ENCODE data around the gene MARCHF4.

Gene MARCHF4

DNA sequence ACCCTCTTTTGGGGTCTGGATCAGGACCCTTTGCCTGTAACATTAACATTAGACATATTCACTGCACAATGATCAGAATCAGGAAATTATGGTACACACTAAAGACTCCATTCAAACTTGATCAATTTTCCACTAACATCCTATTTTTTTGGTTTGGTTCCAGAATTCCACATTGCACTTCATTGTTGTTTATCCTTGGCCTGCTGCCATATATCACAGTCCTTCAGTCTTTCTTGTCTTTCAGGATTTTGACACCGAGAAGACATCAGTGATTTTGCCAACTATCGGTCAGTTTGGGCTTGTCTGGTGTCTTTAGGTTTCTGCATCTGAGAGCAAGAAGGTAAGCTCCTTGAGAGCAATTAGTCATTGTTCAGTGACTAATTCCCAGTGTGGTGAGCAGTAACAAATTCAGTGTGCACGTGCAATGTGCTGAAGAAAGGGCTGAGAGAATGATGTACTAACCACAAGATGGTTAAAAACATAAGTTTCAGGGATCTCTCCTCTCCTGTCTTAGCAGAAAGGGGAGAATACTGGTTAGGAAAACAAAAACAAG lies 23.5 kb downstream of the MARCHF4 start:
- DNase-seq = no peak

DNA sequence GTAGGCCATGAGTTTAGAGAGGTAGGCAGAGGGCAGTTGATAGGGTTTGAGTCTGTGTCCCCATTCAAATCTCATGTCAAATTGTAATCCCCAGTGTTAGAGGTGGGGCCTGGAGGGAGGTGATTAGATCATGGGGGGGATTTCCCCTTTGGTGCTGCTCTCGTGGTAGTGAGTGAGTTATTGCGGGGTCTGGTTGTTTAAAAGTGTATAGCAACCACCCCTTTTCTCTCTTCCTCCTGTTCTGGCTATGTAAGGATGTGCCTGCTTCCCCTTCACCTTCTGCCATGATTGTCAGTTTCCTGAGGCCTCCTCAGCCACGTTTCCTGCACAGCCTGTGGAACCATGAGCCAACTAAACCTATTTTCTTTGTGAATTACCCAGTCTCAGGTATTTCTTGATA lies 25.5 kb downstream of the MARCHF4 start:
- DNase-seq = no peak

DNA sequence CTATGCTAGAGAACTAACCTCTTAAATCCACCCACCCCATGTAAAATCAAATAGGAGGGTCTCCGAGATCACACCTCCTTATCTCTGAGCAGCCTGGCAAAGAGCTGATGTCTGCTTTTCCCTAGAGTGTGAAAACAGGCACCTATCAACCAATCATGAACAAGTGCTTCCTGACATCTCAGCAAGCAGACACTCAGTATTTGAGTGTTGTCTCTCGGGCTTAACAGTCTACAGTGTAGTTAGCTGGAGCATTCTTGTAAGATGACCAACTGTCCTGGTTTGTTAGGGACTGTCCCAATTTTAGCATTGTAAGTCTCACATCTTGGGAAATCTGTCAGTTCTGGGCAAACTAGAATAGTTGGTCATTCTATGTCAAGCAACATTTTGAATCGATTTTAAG lies 26.4 kb downstream of the MARCHF4 start:
- DNase-seq = no peak

DNA sequence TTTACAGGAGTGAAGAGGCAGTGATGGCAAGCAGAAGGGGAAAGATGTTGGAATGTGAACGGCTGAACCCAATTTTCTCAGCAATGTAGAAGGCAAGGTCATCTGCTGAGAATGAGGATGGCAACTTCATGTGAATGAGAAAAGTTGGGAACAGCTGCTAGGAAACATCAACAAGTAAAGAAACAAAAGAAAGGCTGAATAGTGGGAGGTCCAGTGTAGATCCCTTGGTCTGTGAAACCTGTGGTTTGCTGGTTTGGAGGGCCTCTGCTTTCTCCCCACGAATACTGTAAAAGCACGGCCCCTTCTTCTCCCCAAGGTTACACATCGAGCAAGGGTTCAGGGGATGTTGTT lies 27.4 kb downstream of the MARCHF4 start:
- DNase-seq = no peak

DNA sequence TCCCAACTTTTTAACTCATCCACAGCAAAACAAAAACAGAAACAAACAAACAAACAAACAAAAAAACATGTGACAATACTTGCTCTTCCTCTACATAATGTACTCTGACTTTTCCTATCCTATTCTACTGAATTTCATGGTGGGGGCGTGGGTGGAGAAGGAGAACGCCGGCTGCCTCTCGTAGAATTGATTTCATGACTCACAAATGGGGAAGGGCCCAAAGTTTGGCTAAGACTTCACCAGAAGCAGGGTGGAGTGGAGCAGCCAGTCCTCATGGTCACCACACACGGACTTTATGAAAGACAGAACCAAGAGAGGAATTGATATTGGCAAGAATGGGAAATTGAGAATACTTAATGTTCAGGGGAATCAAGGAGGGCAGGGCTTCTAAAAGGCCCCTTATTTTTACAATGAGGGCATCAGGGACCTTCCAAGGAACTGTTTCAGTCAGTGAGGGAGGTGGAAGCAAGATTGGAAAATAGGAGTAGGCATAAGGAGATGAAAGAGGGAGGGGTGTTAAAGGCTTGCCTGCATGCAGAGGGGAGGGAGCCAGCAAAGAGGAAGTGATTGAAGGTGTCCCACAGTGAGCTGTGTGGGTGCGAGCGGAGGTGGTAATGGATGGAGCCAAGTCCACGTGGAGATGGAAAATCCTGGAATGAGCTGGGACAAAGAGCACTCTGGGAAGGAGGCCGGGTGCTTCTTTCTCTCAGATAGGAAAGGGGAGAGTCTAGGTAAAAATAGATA lies 27.9 kb downstream of the MARCHF4 start:
- no peak for DNase-seq

DNA sequence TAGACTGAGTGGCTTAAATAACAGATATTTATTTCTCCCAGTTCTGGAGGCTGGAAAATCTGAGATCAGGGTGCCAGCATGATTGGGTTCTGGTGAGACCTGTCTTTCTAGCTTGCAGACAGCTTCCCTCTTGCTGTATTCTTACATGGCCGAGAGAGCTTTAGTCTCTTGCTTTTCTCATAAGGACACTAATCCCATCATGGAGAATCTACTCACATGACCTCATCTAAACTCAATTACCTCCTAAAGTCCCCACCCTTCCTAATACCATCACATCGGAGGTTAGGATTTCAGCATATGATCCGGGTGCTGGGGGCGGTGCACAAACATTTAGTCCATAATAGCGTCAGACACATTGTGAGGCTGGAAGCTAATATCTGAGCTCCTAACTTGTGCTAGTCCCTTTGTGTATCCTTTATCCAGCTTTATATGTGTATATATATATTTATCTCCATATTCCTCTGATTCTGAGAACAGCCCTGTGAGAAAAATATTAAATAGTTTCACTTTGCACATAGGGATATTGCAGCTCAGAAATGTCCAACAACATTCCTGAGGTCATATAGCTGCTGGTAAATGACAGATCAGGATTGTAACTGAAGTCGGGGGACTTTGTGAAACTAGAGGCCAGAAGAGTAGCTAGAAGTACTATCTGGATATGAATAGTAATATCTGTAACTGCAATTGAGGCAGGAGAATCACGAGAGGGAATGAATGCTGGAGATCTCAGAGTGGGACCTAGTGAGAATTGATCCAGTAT lies 28.9 kb downstream of the MARCHF4 start:
- no peak for DNase-seq

DNA sequence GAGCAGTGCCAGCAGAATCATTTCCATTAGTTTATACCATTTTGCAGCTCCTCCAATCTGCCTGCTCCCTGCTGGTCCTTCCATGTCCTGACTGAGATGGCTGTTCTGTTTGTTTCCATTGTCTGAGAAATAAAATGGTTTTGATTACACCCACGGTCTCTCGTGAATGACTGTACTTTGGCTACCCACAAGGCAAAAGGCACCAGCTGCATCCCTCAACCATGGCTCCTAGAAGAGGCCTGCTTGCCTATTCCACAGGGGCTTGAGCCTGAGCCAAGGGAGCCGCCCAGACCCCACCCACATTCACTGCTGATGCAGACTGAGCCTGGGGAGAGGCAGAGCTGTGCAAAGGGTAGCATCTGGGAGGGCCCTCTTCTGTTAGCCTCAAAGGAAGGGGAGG lies 31.2 kb downstream of the MARCHF4 start:
- no peak for DNase-seq

DNA sequence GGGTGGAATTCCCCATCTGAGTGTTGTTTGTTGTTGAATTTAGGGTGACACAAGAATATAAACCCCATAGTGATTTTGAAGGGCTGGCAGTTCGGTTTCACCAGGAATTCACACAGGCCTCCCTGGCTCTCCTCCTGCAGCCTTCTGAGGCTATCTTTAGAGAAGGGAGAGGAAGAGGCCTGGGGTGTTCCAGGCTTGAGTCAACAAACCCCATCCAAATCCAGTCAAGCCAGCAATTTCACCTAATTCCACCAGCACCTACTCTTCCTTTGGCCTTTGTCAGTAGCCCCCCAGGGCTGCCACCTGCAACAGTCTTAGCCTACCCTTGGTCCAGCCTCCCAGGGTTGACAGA lies 32.0 kb downstream of the MARCHF4 start:
- DNase-seq = no peak

DNA sequence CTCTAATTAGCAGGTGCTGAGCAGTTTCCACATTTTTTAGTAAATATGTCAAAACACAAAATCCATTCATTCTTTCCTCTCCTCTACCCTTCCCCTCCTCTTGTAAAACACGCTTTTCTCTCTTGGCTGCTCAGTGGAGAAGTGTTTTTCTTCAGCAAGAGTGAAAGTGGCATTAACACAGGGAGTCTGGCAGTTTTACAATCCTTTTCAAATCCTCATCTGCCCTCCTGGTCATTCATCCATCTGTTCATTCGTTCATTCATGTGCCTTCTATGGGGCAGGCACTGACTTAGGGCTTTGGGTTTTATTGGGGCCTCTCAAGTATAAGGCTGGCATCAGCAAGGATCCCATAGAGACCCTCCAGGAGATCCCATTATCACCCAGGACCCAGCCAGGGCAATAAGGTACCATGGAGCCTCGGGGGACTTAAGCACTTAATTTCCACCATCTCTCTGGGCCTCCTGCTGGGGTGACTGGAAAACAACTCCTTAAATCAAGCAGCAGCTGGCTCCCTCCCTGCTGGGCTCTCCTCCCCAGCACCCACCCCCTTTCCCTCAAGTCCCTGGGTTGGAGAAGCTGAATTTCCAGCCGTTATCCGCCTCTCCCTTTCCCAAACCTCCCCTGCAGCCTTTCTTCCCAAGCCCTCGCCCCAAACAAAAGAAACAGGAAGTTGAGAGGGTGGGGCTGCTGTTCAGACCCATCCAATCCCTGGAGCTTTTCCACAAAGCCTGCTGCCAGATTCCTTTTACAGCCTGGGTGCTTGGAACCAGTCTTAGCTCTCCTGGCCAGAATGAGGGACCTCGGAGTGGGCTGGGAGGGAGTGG lies 32.6 kb downstream of the MARCHF4 start:
- peak; percentile 57 to 78 for DNase-seq

DNA sequence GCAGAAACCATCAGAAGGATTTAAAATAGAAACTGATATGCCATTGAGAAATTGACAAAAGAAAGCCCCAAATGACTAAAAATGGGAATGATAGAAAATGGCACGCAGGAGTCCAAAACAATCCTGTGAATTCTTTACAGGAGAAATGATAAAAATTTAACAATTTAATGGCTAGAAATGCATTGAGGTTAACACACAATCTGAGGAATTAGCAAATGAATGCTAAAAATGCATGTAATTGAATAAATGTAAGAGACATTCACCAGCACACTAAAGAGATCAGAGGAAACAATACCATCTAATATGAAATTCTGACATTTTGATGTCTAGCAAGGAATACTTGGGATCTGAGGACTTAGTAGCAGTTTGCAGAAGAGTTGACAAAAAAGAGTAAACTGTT lies 37.0 kb downstream of the MARCHF4 start:
- no peak for DNase-seq

DNA sequence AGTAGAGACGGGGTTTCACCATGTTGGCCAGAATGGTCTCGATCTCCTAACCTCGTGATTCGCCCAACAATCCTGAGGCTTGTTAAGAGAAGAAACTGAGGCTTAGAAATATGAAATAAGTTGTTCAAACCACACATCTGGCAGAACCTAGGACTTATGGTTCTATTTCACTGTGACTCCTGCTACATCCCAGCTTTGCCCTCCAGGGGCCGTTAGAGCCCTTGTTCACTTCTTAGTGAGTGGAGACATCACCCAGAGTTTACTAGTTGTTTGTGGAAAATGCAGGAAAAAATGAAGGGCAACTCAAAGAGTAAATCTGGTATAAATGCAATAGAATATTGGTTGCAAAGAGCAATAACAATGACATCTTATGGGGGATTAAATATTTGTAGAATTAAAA lies 43.9 kb downstream of the MARCHF4 start:
- DNase-seq = no peak

DNA sequence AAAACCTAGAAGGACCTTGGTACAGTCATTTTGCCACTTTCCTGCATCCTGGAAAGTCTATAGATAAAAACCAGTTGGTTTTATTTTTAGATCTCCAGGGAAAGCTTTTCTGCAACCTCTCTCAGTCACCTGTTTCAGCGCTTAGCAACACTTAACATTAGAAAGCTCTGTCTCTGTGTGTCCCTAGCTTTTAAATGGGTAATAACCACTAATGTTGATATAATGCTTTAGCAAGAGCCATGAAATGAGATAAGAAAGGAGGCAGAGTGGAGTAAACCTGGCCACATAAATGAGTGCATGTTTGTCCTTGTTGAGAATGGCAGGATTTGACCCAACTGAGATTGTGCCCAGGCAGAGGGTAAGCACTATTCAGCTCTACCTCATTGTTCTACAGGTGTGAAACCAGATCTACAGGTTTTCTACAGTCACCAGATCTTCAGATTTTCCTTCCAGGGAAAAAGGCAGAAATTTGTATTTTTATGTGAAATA lies 44.8 kb downstream of the MARCHF4 start:
- DNase-seq = no peak

All from SHP77 (cell line).